Neuron (in vitro differentiated cells): ENCODE results near the gene DNAJC1.
"Not testable (repeated sequence)": the region's sequence is repeated elsewhere in the genome, so short reads cannot be mapped to it uniquely, and the experiment has no call there.

Experiments
- H2AFZ ChIP-seq: one replicate; pipeline ENCODE4 v1.6.1; 2013; ENCODE audit warnings: low read depth, mild to moderate bottlenecking, inconsistent platforms, low read length, moderate library complexity
- H3K27me3 ChIP-seq: one replicate; pipeline ENCODE4 v1.6.1; 2013; ENCODE audit warnings: low read length; ENCODE audit not compliant: insufficient read depth
- H3K36me3 ChIP-seq: one replicate; pipeline ENCODE4 v1.6.1; 2013; ENCODE audit warnings: low read length; ENCODE audit not compliant: insufficient read depth
- H3K4me1 ChIP-seq: one replicate; pipeline ENCODE4 v1.6.1; 2013; ENCODE audit warnings: low read length; ENCODE audit not compliant: insufficient read depth
- H3K4me3 ChIP-seq: 2 replicates; pipeline ENCODE4 v1.5.1; 2013; ENCODE audit warnings: mild to moderate bottlenecking, low read length, moderate library complexity
- H3K9me3 ChIP-seq: one replicate; pipeline ENCODE4 v1.6.1; 2013; ENCODE audit warnings: low read length

DNAJC1 gene

GRCh38 chr10:21728618-21729017 is 274.9 kb downstream of the DNAJC1 start:
- Histone ChIP-seq H2AFZ (no peak overlapping the region), H3K9me3 (no peaks in the 10 kb centered on the region), H3K36me3 (peaks cover 14% of the 10 kb centered on the region), H3K27me3 (no peaks in the 10 kb centered on the region), H3K4me1 (peaks cover 65% of the 10 kb centered on the region), H3K4me3 (no peak overlapping the region)

- Histone ChIP-seq H3K4me3 (no peak overlapping the region), H3K4me1 (peaks cover 61% of the 10 kb centered on the region), H3K9me3 (no peaks in the 10 kb centered on the region), H3K36me3 (peaks cover 15% of the 10 kb centered on the region), H2AFZ (no peak overlapping the region), H3K27me3 (no peaks in the 10 kb centered on the region)
These were observed 275.9 kb downstream of the DNAJC1 start for GRCh38 chr10:21727452-21728168.

DNA sequence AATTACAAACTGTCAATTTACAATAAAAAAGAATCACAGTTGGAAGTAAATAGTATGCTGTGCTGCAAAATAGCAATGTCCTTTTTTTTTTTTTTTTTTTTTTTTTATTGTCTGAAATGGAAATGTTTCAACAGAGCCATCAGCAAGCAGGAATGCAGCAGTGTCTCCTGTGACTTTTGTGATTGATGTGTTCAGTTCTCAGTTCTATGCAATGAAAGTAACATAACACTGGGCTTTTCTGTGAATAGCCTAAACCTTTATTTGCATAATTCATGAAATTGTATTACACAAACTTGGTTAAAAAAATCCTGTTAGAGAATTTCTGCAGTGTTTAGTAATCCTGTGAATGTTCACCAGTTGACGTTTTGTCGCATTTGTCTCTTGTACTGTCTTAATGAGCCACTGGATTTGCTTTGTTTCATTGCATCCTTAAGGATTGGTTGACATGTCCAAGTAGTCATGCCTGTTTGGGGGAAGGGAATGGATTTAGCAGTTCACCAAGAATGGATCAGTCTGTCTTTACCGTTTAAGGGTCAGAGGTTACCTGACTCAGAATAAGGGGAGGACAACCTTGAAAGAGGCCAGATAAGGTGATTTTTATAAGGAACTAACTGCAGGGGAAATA is 276.8 kb downstream of the DNAJC1 start:
- H3K27me3 ChIP-seq: no peaks in the 10 kb centered on the region
- H3K4me3 ChIP-seq: no peak overlapping the region
- peaks cover 18% of the 10 kb centered on the region for H3K36me3 ChIP-seq
- no peaks in the 10 kb centered on the region for H3K9me3 ChIP-seq
- no peak overlapping the region for H2AFZ ChIP-seq
- H3K4me1 ChIP-seq: peaks cover 56% of the 10 kb centered on the region

DNA sequence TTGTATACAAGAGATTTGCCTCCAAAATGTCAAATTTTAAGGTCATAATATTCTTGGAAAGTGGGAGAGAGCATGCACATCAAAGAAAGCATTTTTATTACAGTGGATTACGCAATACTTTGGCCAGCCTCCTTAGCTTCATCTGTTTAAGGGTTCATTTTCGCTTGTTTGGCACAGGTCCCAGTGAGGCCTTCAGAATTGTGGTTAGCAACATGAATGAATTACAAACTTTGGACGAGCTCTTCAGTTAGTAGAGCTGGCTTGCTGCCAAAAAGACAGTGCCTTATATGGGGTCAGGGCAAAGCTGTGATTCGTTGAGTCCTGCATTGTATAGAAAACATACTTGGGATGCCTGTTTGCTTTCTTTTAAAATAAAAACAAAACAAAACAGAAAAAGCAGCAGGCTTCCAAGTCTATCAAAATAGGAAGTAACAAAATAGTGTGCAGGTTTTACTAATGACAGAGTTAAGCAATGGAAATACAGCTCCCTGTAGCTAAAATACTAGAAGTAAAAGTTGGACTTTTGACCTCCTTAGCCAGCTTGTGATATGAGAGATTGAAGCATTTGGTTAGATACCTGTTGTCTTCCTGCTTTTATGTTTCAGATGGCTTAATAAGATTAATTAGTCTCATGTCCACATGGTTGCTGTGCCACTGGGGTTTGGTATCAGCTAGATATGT is 278.7 kb downstream of the DNAJC1 start:
- H2AFZ ChIP-seq: no peak overlapping the region
- peaks cover 13% of the 10 kb centered on the region for H3K36me3 ChIP-seq
- H3K9me3 ChIP-seq: no peaks in the 10 kb centered on the region
- H3K4me3 ChIP-seq: no peak overlapping the region
- no peaks in the 10 kb centered on the region for H3K27me3 ChIP-seq
- peaks cover 69% of the 10 kb centered on the region for H3K4me1 ChIP-seq

DNA sequence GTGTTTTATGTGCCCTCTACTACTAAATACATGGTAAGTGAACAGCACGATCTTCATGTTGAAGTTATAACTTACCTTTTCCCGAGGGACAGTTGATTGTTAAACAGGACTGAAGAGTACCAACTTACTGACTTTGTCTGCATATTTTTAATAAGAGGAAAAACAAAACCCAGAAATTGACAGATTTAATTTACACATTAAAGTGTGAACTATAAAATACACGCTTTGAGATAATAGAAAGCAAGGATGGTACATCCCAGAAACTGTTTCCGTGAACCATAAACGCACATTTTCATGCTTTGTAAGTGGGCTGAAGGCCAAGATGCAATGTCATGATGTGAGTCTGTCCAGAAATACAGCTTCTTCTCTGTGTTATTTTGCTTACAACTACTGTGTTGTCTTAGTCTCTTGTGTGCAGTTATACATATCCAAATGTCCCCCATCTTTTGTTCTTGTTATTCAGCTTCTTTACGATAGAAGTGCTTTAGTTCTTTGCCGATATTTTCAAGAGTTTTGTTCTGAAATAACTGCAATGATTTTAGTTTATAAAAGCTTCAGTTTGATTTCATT is 279.4 kb downstream of the DNAJC1 start:
- H2AFZ ChIP-seq: no peak overlapping the region
- peaks cover 10% of the 10 kb centered on the region for H3K36me3 ChIP-seq
- no peaks in the 10 kb centered on the region for H3K9me3 ChIP-seq
- no peak overlapping the region for H3K4me3 ChIP-seq
- no peaks in the 10 kb centered on the region for H3K27me3 ChIP-seq
- H3K4me1 ChIP-seq: peaks cover 69% of the 10 kb centered on the region

DNA sequence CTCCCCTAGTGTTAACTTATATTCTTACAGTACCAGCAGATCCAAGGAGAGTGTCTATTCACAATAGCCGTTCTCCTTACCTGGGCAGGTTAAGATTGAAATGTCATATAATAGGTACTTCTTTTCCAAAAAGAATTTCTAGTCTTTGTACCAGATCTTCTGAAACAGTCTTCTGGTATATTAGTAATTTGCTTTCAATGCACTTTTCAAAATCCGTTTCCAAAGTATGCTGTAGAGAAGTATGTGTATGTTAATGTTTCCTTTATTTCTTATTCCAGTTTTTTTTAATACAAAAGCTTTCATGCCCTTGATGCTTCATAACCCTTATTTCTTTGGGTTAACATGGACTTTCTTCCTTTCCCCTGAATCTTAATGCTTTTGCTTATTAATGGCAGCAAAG is 281.3 kb downstream of the DNAJC1 start:
- H3K9me3 ChIP-seq: no peaks in the 10 kb centered on the region
- H3K4me1 ChIP-seq: peaks cover 54% of the 10 kb centered on the region
- H3K4me3 ChIP-seq: no peak overlapping the region
- H3K36me3 ChIP-seq: peaks cover 4% of the 10 kb centered on the region
- H2AFZ ChIP-seq: no peak overlapping the region
- no peaks in the 10 kb centered on the region for H3K27me3 ChIP-seq

DNA sequence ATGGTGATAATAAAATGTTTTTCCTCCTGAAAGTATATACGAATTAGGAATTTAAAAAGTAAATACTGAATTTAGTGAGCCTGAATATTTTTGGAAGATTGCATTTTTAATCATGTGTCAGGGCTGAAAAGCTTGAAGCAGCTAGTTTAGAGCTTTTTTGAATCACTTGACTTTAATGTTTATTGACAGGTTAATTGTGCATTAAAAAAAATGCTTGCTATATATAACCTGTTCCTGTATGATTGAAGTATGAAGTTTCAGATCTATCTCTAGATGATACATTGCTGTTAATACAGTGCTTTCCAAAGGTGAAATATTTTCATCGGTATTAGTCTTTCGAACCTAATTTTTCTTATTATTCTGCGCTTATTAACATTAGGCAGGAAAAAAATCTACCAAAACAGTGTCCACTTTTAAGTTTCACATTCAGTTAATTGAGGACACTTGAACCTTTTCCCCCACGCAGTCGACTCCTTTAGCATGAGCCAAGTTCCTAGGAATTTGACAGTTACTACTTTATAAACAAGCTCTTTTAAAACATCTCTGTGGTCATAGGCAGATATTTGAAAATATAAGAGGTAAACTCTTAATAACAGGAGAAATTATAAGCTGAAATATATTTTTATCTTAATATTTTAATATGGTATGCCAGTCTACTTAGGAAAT is 282.4 kb downstream of the DNAJC1 start:
- Histone ChIP-seq H3K4me3 (no peak overlapping the region), H3K36me3 (peaks cover 10% of the 10 kb centered on the region), H3K27me3 (no peaks in the 10 kb centered on the region), H2AFZ (no peak overlapping the region), H3K9me3 (no peaks in the 10 kb centered on the region), H3K4me1 (peaks cover 43% of the 10 kb centered on the region)

DNA sequence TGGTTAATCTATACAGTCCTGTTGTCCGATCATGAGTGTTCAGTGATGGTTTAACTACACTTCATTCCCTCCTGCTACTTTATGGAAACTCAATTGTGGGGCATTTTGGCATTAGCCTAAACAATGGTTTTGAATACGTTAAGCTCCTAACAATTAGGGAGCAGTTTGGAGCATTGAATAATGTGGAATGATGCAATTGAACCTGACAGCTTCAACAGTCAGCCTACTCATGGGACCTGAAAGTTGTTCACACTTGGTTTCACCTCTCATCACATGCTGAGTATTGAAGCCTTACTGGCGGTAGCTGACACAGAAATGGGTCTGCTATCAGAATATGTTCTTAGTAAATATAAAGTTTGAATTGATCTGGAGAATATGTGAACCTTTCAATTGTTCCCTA is 283.4 kb downstream of the DNAJC1 start:
- no peak overlapping the region for H3K4me3 ChIP-seq
- H3K4me1 ChIP-seq: peaks cover 38% of the 10 kb centered on the region
- H3K36me3 ChIP-seq: peaks cover 16% of the 10 kb centered on the region
- no peaks in the 10 kb centered on the region for H3K9me3 ChIP-seq
- H2AFZ ChIP-seq: no peak overlapping the region
- H3K27me3 ChIP-seq: no peaks in the 10 kb centered on the region

GRCh38 chr10:21719502-21719901 is 284.0 kb downstream of the DNAJC1 start:
- Histone ChIP-seq H3K27me3 (no peaks in the 10 kb centered on the region), H3K4me3 (no peak overlapping the region), H3K36me3 (peaks cover 18% of the 10 kb centered on the region), H2AFZ (no peak overlapping the region), H3K4me1 (peaks cover 32% of the 10 kb centered on the region), H3K9me3 (no peaks in the 10 kb centered on the region)

DNA sequence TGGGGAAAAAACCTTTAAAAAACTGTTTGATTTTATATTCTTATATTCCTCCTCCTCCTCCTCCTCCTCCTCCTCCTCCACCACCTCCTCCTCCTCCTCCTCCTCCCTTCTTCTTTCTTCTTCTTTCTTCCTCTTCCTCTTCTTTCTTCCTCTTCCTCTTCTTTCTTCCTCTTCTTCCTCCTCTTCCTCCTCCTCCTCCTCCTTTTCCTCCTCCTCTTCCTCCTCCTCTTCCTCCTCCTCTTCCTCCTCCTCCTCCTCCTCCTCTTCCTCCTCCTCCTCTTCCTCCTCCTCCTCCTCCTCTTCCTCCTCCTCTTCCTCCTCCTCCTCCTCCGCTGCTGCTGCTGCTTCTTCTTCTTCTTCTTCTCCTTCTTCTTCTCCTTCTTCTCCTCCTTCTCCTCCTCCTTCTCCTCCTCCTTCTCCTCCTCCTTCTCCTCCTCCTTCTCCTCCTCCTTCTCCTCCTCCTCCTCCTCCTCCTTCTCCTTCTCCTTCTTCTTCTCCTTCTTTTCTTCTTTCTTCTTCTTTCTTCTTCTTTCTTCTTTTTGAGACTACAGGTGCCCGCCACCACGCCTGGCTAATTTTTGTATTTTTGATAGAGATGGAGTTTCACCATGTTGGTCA is 286.0 kb downstream of the DNAJC1 start:
- peaks cover 21% of the 10 kb centered on the region for H3K4me1 ChIP-seq
- H2AFZ ChIP-seq, H3K4me3 ChIP-seq, H3K27me3 ChIP-seq, H3K9me3 ChIP-seq: not testable (repeated sequence)
- H3K36me3 ChIP-seq: peaks cover 25% of the 10 kb centered on the region

GRCh38 chr10:21715531-21716195 is 287.9 kb downstream of the DNAJC1 start:
- no peaks in the 10 kb centered on the region for H3K27me3 ChIP-seq
- H3K4me3 ChIP-seq: no peak overlapping the region
- H3K4me1 ChIP-seq: peaks cover 12% of the 10 kb centered on the region
- peaks cover 23% of the 10 kb centered on the region for H3K36me3 ChIP-seq
- no peak overlapping the region for H2AFZ ChIP-seq
- no peaks in the 10 kb centered on the region for H3K9me3 ChIP-seq

GRCh38 chr10:21712975-21713374 is 290.6 kb downstream of the DNAJC1 start:
- Histone ChIP-seq H3K4me3 (no peak overlapping the region), H3K36me3 (peaks cover 33% of the 10 kb centered on the region), H3K27me3 (no peaks in the 10 kb centered on the region), H2AFZ (no peak overlapping the region), H3K9me3 (no peaks in the 10 kb centered on the region), H3K4me1 (peaks cover 3% of the 10 kb centered on the region)
